GM12878 (cell line): ENCODE data around the gene EXOC8. TPM values are rescaled to one million over a fixed set of nuclear protein-coding genes. Genes with fewer than 3 reads are reported as not detected.

Experiments
- ATF7 ChIP-seq: fragments of 450-650 bp; IDR thresholded peaks from 2 replicates; pipeline ENCODE4 v1.6.1; 2016; ENCODE audit warnings: low read depth, mild to moderate bottlenecking
- CHD2 ChIP-seq: IDR thresholded peaks from 2 replicates; pipeline ENCODE4 v1.6.1; 2011; ENCODE audit warnings: low read depth, low read length, improper control_type of control experiment, borderline replicate concordance
- CREM ChIP-seq: IDR thresholded peaks from 2 replicates; pipeline ENCODE4 v1.6.1; 2014; ENCODE audit warnings: antibody characterized with exemption, low read depth
- EP300 ChIP-seq, 2 experiments: fragments of 150-350 bp in 1 of 2; IDR thresholded peaks; 2 replicates each; pipeline ENCODE4 v1.6.1; 2011 to 2012; ENCODE audit warnings: low read depth in 2 of 2, low read length in 2 of 2, borderline replicate concordance in 1 of 2, improper control_type of control experiment in 1 of 2, inconsistent platforms in 1 of 2; ENCODE audit not compliant: control insufficient read depth in 1 of 2
- ETV6 ChIP-seq, 2 experiments: fragments of 450-650 bp in 1 of 2; IDR thresholded peaks in 1 of 2; conservative IDR thresholded peaks in 1 of 2; 2 replicates each; pipeline ENCODE4 v1.6.1; 2014; ENCODE audit warnings: antibody characterized with exemption in 1 of 2, borderline replicate concordance in 1 of 2, low read depth in 1 of 2, mild to moderate bottlenecking in 1 of 2, moderate library complexity in 1 of 2
- FOS ChIP-seq: IDR thresholded peaks from 3 replicates; pipeline ENCODE4 v1.6.1; 2011; ENCODE audit warnings: borderline replicate concordance; ENCODE audit not compliant: insufficient read length; ENCODE audit errors: extremely low read depth
- HCFC1 ChIP-seq: fragments of 150-350 bp; IDR thresholded peaks from 2 replicates; pipeline ENCODE4 v1.6.1; 2014; ENCODE audit warnings: low read length
- HDGF ChIP-seq: fragments of 450-650 bp; IDR thresholded peaks from 2 replicates; pipeline ENCODE4 v1.6.1; 2016; ENCODE audit warnings: antibody characterized with exemption
- MEF2A ChIP-seq: IDR thresholded peaks from 2 replicates; pipeline ENCODE4 v1.6.1; 2011; ENCODE audit warnings: low read depth, mild to moderate bottlenecking, low read length, moderate library complexity; ENCODE audit not compliant: insufficient read depth
- MTA3 ChIP-seq: IDR thresholded peaks from 2 replicates; pipeline ENCODE4 v1.6.1; 2012; ENCODE audit warnings: low read length, inconsistent platforms, borderline replicate concordance
- MYC ChIP-seq: IDR thresholded peaks from 2 replicates; pipeline ENCODE4 v1.6.1; 2011; ENCODE audit warnings: mild to moderate bottlenecking, low read length, moderate library complexity, inconsistent platforms; ENCODE audit not compliant: insufficient read depth, insufficient replicate concordance, insufficient read length, severe bottlenecking
- NFYA ChIP-seq: IDR thresholded peaks from 2 replicates; pipeline ENCODE4 v1.6.1; 2011; ENCODE audit warnings: low read depth, mild to moderate bottlenecking, low read length, improper control_type of control experiment, borderline replicate concordance
- PAX8 ChIP-seq: fragments of 450-650 bp; IDR thresholded peaks from 2 replicates; pipeline ENCODE4 v1.6.1; 2017; ENCODE audit warnings: mild to moderate bottlenecking, moderate library complexity
- RELB ChIP-seq: fragments of 450-650 bp; IDR thresholded peaks from 2 replicates; pipeline ENCODE4 v1.6.1; 2017; ENCODE audit warnings: low read depth, mild to moderate bottlenecking, moderate library complexity
- SIN3A ChIP-seq: IDR thresholded peaks from 2 replicates; pipeline ENCODE4 v1.6.1; 2012; ENCODE audit warnings: low read depth, low read length, improper control_type of control experiment
- SREBF2 ChIP-seq: IDR thresholded peaks from 2 replicates; pipeline ENCODE4 v1.6.1; 2012; ENCODE audit warnings: mild to moderate bottlenecking, low read length
- SRF ChIP-seq, 2 experiments: IDR thresholded peaks; 2 replicates each; pipeline ENCODE4 v1.6.1; 2011; ENCODE audit warnings: low read depth in 2 of 2, low read length in 2 of 2, mild to moderate bottlenecking in 1 of 2, moderate library complexity in 1 of 2
- TCF7 ChIP-seq: IDR thresholded peaks from 2 replicates; pipeline ENCODE4 v1.6.1; 2014; ENCODE audit warnings: antibody characterized with exemption, borderline replicate concordance
- YBX1 ChIP-seq: fragments of 450-650 bp; IDR thresholded peaks from 2 replicates; pipeline ENCODE4 v1.6.1; 2016; ENCODE audit warnings: antibody characterized with exemption
- ZNF217 ChIP-seq: fragments of 450-650 bp; IDR thresholded peaks from 2 replicates; pipeline ENCODE4 v1.6.1; 2017; ENCODE audit warnings: antibody characterized with exemption, mild to moderate bottlenecking
- polyA plus RNA-seq, 11 experiments: library from polyadenylated mRNA; depleted of rRNA in 4 of 11; unstranded in 6 of 11; stranded (reverse) in 5 of 11; fragments of >200 nt; fragmentation: Nextera tagmentation in 4 of 11; fragmentation: Illumina TruSeq in 1 of 11; extraction: Ambion mirVana in 4 of 11; extraction: Trizol in 1 of 11; gene quantifications; 1 replicate in 1 of 11; 2 replicates in 10 of 11; pipeline versions ENCODE4 v1.2.1 to v1.2.3, GENCODE V29; 2011 to 2016; ENCODE audit warnings: inconsistent platforms in 2 of 11, missing spikeins in 2 of 11, low read depth in 1 of 11
- total RNA-seq, 4 experiments: library from RNA; depleted of rRNA in 3 of 4; stranded (reverse); fragments of >200 nt in 3 of 4; fragmentation: Illumina TruSeq in 1 of 4; extraction: Trizol in 1 of 4; gene quantifications; 2 replicates each; pipeline versions ENCODE4 v1.2.1 to v1.2.3, GENCODE V29; 2013 to 2021
- TF ChIP-seq, protein P1 (sequence below): fragments of 450-650 bp; formaldehyde crosslinking; IDR thresholded peaks from 2 replicates; pipeline ENCODE4 v1.4.0; 2022; ENCODE audit warnings: mild to moderate bottlenecking, moderate library complexity
- TF ChIP-seq, protein P2 (sequence below): fragments of 450-650 bp; IDR thresholded peaks from 2 replicates; pipeline ENCODE4 v1.6.1; 2017; ENCODE audit warnings: borderline replicate concordance

EXOC8 gene
- total and polyA plus RNA-seq, 10 of the 15 experiments (the other 5 are each of a cell fraction or from before 2014, with no cell fraction given) = 2.0 to 11.3 (median 6.3) TPM

DNA sequence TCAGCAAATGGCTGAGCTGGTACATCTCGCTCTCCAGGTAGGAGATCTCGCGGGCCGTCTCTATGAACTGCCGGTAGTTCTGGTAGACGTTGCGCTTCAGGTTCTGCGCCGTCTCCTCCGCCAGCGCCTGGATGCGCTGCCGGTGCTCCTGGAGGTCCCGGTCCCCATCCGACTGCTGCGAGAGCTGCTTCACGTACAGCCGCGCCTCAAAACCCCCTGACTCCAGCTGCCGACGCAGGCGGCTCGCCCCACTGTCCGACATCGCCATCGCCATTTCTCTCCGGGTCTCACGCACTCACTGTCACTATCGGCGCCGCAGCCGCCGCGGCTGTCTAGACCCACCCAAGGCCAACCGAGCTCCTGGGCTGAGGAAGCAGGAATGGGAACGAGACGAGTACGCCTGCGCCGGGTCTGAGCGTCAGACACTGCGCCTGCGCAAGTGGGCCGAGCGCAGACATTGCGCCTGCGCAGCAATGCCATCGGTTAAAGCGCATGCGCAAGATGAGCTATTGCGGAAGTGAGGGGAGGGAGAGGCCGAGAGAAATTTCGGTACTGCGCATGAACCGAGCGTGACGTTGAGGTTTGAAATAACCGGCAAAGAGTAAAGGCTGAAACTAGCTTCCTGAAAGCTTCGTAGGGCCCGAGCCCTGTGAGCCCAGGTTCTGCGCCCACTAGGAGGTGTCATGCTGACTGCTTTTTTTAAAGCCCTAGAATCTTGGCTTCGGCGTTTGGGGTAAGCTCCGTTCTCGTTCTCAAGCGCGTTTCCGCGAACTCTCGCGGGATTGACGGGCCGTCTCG is at the start of gene EXOC8 (continued):
- TF ChIP-seq, protein P1, sequence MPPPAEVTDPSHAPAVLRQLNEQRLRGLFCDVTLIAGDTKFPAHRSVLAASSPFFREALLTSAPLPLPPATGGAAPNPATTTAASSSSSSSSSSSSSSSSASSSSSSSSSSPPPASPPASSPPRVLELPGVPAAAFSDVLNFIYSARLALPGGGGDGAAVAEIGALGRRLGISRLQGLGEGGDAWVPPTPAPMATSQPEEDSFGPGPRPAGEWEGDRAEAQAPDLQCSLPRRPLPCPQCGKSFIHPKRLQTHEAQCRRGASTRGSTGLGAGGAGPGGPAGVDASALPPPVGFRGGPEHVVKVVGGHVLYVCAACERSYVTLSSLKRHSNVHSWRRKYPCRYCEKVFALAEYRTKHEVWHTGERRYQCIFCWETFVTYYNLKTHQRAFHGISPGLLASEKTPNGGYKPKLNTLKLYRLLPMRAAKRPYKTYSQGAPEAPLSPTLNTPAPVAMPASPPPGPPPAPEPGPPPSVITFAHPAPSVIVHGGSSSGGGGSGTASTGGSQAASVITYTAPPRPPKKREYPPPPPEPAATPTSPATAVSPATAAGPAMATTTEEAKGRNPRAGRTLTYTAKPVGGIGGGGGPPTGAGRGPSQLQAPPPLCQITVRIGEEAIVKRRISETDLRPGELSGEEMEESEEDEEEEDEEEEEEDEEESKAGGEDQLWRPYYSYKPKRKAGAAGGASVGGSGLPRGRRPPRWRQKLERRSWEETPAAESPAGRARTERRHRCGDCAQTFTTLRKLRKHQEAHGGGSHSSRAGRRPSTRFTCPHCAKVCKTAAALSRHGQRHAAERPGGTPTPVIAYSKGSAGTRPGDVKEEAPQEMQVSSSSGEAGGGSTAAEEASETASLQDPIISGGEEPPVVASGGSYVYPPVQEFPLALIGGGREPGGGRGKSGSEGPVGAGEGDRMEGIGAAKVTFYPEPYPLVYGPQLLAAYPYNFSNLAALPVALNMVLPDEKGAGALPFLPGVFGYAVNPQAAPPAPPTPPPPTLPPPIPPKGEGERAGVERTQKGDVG (CRISPR knock-in tag) = no peak
- TF ChIP-seq SIN3A = peak; percentile 16; the same call in 1 of the 2 replicates
- no peak for TF ChIP-seq PAX8
- no peak for TF ChIP-seq NFYA
- TF ChIP-seq MYC = no peak
- TF ChIP-seq ETV6 (conservative IDR thresholded peaks at IDR 0.05 in 1 of 2, IDR thresholded peaks at IDR 0.05 in 1 of 2; ENCODE audit: borderline replicate concordance in 1 of 2, low read depth in 1 of 2) = no peak
- peak; percentile 68 for TF ChIP-seq ATF7
- TF ChIP-seq ZNF217 = no peak
- TF ChIP-seq CREM = peak; percentile 65
- no peak for TF ChIP-seq MTA3
- no peak for TF ChIP-seq YBX1
- no peak for TF ChIP-seq FOS
- no peak for TF ChIP-seq EP300 (IDR thresholded peaks at IDR 0.05; ENCODE audit: borderline replicate concordance in 1 of 2, control insufficient read depth in 1 of 2, low read depth in 2 of 2, low read length in 2 of 2)
- peak; percentile 99 for TF ChIP-seq CHD2
- no peak for TF ChIP-seq HDGF
- no peak for TF ChIP-seq SREBF2
- TF ChIP-seq HCFC1 = peak; percentile 49; the same call in 1 of the 2 replicates
- TF ChIP-seq SRF (IDR thresholded peaks at IDR 0.05; ENCODE audit: low read depth in 2 of 2, low read length in 2 of 2) = no peak
- no peak for TF ChIP-seq TCF7
- TF ChIP-seq, protein P2, sequence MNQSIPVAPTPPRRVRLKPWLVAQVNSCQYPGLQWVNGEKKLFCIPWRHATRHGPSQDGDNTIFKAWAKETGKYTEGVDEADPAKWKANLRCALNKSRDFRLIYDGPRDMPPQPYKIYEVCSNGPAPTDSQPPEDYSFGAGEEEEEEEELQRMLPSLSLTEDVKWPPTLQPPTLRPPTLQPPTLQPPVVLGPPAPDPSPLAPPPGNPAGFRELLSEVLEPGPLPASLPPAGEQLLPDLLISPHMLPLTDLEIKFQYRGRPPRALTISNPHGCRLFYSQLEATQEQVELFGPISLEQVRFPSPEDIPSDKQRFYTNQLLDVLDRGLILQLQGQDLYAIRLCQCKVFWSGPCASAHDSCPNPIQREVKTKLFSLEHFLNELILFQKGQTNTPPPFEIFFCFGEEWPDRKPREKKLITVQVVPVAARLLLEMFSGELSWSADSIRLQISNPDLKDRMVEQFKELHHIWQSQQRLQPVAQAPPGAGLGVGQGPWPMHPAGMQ = peak; percentile 86
- TF ChIP-seq MEF2A = no peak
- TF ChIP-seq RELB = peak; percentile 63
